Left ventricle myocardium inferior (tissue), 1 donor: ENCODE data around the gene ARL3. TPM values are rescaled to one million over a fixed set of nuclear protein-coding genes. Genes with fewer than 3 reads are reported as not detected.

Experiments
- DNase-seq: peaks from one replicate; pipeline ENCODE4 v3.0.0-alpha.2; 2020
- H3K27ac ChIP-seq: fragments of 200-600 bp; replicated peaks from 2 replicates; pipeline ENCODE4 v1.8.0; 2021
- H3K27me3 ChIP-seq: fragments of 200-600 bp; 2 replicates; pipeline ENCODE4 v1.8.0; 2021; ENCODE audit warnings: low read depth
- H3K36me3 ChIP-seq: fragments of 200-600 bp; 2 replicates; pipeline ENCODE4 v1.8.0; 2021
- H3K4me1 ChIP-seq: fragments of 200-600 bp; 2 replicates; pipeline ENCODE4 v1.8.0; 2021
- H3K4me3 ChIP-seq: fragments of 200-600 bp; 2 replicates; pipeline ENCODE4 v1.8.0; 2021; ENCODE audit warnings: mild to moderate bottlenecking, moderate library complexity
- H3K9me3 ChIP-seq: fragments of 200-600 bp; replicated peaks from 2 replicates; pipeline ENCODE4 v1.8.0; 2021
- intact Hi-C: fragments of 100-400 bp; cut with micrococcal nuclease; formaldehyde crosslinking; loops from one replicate; pipeline ENCODE4 v1.11.0; 2022
- long read RNA-seq: library from polyadenylated mRNA; unstranded; transcript quantifications from one replicate; pipeline ENCODE4 v2.0.0, GENCODE V29; 2021
- total RNA-seq: library from RNA; stranded (reverse); fragmentation: NEBNext Ultra II Directional; extraction: Animal tissue kit (Norgen Biotek cat#: 25700); gene quantifications from one replicate; pipeline ENCODE4 v1.2.1, GENCODE V29; 2021
- TF ChIP-seq, protein P1 (sequence below): fragments of 200-600 bp; IDR thresholded peaks from 2 replicates; pipeline ENCODE4 v1.8.0; 2021; ENCODE audit warnings: antibody characterized with exemption, mild to moderate bottlenecking, borderline replicate concordance
- donor health status: DM: no; HTN: yes; CAD: no; lungs with severe emphysema.

ARL3 gene, protein sequence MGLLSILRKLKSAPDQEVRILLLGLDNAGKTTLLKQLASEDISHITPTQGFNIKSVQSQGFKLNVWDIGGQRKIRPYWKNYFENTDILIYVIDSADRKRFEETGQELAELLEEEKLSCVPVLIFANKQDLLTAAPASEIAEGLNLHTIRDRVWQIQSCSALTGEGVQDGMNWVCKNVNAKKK
- 13.4 TPM for total RNA-seq
- long read RNA-seq, transcript ARL3-201 (6 exons, 3,844 nt): major isoform, 17 of 21 reads
- long read RNA-seq, partial matches to known transcripts: 2 of 21 reads
- long read RNA-seq, other reads (novel, unspliced or antisense): 2 of 21 reads

DNA sequence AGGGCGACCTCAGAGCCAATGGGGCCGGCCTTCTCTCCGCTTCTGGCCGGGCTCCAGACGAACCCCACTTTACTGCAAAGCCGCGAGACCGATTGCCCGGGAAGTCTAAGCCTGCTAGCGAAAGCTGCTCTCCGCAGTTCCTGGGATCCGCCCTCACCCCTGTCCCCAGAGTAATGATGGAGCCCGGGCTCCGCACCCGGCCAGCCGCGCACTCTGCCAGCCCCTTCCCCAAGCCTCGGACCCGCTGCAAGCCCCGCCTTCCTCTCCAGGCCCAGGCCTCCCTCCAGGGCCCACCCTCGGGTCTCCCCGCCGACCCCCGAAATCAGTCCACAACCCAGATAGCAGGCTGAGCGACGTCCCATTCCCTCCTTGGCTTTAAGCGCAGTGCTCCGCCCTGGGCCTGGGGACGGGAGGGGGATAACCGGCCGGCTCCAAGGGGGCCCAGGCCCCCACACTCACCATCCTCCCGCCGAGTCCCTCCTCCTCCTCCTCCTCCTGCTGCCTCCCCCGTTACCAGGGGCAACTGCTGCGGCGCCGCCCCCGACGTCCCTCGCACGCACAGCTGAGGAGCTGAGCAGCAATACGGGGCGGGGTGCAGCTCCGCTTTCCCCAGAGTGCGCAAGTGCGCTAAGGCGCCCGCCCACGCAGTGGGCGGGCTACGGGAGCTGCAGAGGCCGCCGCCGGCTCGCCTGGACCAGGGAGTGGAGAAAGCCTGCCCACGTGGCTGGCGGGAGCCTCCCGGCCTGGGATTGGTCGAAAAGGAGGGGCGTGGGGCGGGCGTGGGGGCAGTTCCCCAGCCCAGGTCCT is at the start of gene ARL3:
TSS of gene ARL3 (minus strand) at position 584 of the 807 bp plus-strand sequence. CDS start at position 462, 122 bp downstream.
- TF ChIP-seq, protein P1, sequence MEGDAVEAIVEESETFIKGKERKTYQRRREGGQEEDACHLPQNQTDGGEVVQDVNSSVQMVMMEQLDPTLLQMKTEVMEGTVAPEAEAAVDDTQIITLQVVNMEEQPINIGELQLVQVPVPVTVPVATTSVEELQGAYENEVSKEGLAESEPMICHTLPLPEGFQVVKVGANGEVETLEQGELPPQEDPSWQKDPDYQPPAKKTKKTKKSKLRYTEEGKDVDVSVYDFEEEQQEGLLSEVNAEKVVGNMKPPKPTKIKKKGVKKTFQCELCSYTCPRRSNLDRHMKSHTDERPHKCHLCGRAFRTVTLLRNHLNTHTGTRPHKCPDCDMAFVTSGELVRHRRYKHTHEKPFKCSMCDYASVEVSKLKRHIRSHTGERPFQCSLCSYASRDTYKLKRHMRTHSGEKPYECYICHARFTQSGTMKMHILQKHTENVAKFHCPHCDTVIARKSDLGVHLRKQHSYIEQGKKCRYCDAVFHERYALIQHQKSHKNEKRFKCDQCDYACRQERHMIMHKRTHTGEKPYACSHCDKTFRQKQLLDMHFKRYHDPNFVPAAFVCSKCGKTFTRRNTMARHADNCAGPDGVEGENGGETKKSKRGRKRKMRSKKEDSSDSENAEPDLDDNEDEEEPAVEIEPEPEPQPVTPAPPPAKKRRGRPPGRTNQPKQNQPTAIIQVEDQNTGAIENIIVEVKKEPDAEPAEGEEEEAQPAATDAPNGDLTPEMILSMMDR: peak; percentile 61
- H3K4me3 ChIP-seq: peak within 1 kb of the TSS; percentile 98
- DNase-seq: peak; percentile 98
- intact Hi-C loops: no loop called here
- H3K9me3 ChIP-seq: no peaks in the 10 kb centered on the region
- H3K27me3 ChIP-seq: no peaks in the 10 kb centered on the region
- peak within 1 kb of the TSS; percentile 89 for H3K27ac ChIP-seq
- H3K36me3 ChIP-seq: no peaks in the 10 kb centered on the region
- peaks cover 55% of the 10 kb centered on the region for H3K4me1 ChIP-seq

DNA sequence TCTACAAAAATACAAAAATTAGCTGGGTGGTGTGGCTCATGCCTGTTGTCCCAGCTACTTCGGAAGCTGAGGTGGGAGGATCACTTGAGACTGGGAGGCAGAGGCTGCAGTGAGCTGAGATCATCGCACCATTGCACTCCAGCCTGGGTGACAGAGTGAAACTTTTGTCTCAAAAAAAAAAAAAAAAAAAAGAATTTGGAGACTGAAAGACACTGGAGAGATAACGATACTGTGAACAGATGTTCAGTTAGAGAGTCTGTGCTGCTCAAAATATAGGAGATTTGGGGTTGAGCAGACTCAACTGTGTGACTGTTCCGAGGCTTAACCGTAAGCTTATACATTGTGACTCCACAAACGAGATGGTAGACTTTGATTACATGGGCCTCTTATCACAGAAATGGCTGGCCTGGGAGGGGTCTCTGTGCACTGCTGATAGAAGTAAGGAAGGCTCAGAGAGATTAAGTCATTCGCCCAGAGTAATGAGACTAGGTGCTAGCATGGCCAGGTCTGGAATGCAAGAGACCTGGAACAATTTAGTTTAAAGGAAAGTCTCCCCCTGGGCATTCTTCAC is 48.9 kb upstream of the ARL3 start:
- TF ChIP-seq, protein P1: no peak
- peak overlapping the region; percentile 27 for H3K4me3 ChIP-seq
- H3K36me3 ChIP-seq: peaks cover 5% of the 10 kb centered on the region
- intact Hi-C loops: no loop called here
- DNase-seq: no peak
- H3K4me1 ChIP-seq: peaks cover 85% of the 10 kb centered on the region
- no peaks in the 10 kb centered on the region for H3K27me3 ChIP-seq
- no peaks in the 10 kb centered on the region for H3K9me3 ChIP-seq
- H3K27ac ChIP-seq: peak overlapping the region; percentile 75

DNA sequence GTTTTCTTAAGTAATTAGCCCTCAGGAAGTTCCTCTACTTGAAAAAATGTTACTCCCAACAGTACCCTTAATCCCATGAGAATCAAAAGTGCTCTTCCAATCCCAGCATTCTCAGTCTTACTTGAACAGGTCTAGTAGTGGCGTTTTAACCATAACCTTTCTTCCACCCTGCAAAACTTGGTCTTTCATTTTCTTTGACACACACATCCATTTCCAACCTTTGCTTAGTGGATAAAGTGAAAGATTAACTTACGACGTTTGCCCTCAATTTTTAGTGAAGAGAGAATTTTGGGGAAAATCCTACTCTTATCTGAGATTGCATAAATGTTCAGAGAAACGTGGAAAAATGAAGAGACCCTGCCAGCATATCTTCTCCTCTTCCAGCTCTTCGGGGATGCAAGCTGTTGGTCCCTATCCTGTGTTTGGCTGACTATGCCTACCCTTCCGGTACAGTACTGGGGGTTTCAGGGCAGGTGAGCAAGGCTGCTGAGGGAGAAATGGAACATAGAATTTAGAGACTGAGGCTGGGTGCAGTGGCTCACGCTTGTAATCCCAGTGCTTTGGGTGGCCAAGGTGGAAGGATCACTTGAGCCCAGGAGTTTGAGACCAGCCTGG is 48.3 kb upstream of the ARL3 start:
- intact Hi-C loops: no loop called here
- Histone ChIP-seq H3K27ac (peak overlapping the region; percentile 75), H3K4me1 (peaks cover 83% of the 10 kb centered on the region)

DNA sequence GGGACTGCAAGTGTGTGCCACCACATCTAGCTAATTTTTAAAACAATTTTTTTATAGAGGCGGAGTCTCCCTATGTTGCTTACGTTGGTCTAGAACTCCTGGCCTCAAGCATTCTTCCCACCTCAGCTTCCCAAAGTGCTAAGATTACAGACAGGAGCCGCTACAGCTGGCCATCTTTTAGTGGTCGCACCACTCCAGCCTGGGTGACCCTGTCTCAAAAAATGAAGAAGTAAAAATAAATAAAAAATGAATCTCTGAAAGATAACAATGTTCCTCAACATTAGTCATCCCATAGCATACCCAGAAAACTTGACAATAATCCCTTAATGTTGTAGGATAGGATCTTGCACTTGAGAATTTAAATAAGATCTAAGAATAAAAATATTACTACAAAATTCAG is 47.8 kb upstream of the ARL3 start:
- no peak for DNase-seq
- Histone ChIP-seq H3K4me1 (peaks cover 78% of the 10 kb centered on the region), H3K9me3 (no peaks in the 10 kb centered on the region), H3K27ac (peak overlapping the region; percentile 75), H3K4me3 (peak overlapping the region; percentile 27), H3K36me3 (peaks cover 5% of the 10 kb centered on the region), H3K27me3 (no peaks in the 10 kb centered on the region)
- intact Hi-C loops: no loop called here
- TF ChIP-seq, protein P1: no peak

More for the DNA sequence above, 48.3 kb upstream of the ARL3 start:
- TF ChIP-seq, protein P1: no peak
- H3K27me3 ChIP-seq: no peaks in the 10 kb centered on the region
- peak overlapping the region; percentile 27 for H3K4me3 ChIP-seq
- H3K36me3 ChIP-seq: peaks cover 5% of the 10 kb centered on the region
- no peak for DNase-seq
- H3K9me3 ChIP-seq: no peaks in the 10 kb centered on the region
